HG03558 (cell line): Measurements from ENCODE around the gene MYCBP.
"Not testable (repeated sequence)": the region's sequence is repeated elsewhere in the genome, so short reads cannot be mapped to it uniquely, and the experiment has no call there.

Experiments
- ATAC-seq: cut with Tn5 transposase; IDR thresholded peaks from one replicate; pipeline ENCODE4 v1.9.1; 2021; ENCODE audit warnings: moderate number of reproducible peaks; ENCODE audit not compliant: unreplicated experiment; ENCODE audit errors: extremely low read depth

Gene MYCBP, protein sequence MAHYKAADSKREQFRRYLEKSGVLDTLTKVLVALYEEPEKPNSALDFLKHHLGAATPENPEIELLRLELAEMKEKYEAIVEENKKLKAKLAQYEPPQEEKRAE

DNA sequence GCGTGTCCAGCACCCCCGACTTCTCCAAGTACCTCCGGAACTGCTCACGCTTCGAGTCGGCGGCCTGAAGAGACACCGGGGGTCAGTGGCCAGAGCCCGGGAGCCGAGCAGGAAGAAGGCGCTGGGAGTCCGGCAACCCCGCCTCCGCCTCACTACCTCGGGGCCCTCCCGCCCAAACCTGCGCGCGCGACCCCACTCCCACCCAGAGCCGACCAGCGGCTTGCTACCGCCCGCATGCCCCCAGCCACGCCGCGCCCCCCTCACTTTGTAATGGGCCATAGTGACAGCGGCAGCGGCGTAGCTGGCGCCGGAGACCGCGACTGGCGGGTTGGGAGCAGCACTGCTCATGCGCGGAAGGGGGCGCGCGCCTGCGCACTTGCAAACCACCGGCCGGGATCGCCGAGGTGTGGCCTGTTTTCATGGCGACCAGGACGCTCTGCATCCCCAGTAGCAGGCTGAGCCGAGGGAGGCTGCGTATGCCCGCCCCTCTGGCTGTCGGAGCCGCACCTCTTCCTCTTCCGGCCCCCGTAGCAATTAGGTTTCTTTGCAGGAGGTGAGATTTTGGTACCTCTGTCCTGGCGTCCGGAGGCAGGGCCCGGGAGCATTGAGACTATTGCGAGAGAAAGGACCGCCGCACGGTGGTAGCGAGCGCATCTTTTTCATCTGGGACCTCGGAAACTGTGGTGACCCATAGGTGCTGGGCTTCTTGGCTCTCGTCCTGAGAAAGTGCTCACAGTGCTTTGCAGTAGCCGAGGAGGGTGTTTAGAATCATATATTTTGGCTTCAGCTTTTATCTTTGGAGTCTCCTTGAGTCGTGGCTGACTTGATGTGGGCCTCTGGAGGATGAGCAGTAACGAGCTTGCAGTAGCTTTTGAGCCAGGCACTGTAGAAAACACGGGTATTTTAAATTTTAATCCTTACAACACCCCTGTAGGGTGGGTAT lies at the start of gene MYCBP:
Gene MYCBP, minus strand, starts transcription at position 322 of the 943 bp plus-strand sequence. Its CDS starts 43 bp downstream, at position 279.
- peak; percentile 93 for ATAC-seq

GRCh38 chr1:38919130-38919529 lies 46.0 kb upstream of the MYCBP start:
- no peak for ATAC-seq

- no peak for ATAC-seq
These were observed 45.4 kb upstream of the MYCBP start for GRCh38 chr1:38918568-38918967.

GRCh38 chr1:38917772-38918171 lies 44.6 kb upstream of the MYCBP start:
- ATAC-seq, result no peak

DNA sequence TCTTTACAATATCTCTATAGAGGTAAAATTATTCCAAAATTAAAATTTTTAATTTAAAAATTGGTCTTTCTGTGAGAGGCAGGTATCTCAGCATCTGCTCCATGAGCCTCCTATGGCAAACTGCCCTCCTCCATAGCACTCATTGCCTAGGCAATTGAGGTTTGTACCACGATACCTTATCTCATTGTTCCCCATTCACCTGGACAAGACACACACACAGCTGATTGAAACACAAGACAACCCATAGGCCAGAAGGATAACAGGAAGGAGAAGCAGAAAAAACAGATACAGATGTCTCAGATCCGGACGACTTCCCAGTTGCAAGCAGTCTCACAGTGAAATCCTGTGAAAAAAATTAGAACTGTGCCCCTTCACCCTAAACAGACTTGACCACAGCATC lies 44.2 kb upstream of the MYCBP start:
- no peak for ATAC-seq

- no peak for ATAC-seq
These were observed 42.3 kb upstream of the MYCBP start for GRCh38 chr1:38915352-38915948.

GRCh38 chr1:38914908-38915307 lies 41.8 kb upstream of the MYCBP start:
- not testable (repeated sequence) for ATAC-seq

GRCh38 chr1:38908821-38909220 lies 35.7 kb upstream of the MYCBP start:
- no peak for ATAC-seq

DNA sequence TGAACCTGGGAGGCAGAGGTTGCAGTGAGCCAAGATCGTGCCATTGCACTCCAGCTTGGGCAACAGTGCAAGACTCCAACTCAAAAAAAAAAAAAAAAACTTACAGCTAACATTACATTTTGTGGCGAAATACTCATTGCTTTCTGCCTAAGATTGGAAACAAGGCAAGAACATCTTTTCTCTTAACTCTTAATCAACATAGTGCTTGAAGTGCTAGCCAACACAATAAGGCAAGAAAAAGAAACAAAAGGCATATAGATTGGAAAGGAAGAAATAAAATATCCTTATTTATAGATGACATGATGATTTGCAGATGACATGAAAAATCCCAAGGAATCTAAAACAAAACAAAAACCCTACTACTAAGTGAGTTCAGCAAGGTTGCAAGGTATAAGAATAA lies 32.8 kb upstream of the MYCBP start:
- ATAC-seq, result no peak

DNA sequence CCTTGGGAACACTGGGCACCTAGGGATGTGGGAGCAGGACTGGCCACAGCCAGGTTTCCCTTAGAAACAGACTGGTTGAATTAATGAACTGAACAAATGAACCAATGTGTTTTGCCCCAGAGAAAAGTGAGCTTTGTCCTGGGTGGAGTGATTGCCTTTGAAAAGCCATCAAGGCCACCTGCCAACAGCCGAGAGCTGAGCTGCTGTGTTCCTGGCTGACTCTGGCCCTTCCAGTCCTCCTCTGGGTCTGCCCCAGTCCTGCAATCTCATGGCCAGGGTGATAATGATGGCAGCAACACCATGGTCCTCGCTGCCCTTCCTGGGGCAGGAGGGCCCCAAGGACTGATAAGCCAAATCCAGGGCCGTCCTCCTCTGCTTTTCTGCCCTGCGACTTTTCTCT lies 26.4 kb upstream of the MYCBP start:
- no peak for ATAC-seq

DNA sequence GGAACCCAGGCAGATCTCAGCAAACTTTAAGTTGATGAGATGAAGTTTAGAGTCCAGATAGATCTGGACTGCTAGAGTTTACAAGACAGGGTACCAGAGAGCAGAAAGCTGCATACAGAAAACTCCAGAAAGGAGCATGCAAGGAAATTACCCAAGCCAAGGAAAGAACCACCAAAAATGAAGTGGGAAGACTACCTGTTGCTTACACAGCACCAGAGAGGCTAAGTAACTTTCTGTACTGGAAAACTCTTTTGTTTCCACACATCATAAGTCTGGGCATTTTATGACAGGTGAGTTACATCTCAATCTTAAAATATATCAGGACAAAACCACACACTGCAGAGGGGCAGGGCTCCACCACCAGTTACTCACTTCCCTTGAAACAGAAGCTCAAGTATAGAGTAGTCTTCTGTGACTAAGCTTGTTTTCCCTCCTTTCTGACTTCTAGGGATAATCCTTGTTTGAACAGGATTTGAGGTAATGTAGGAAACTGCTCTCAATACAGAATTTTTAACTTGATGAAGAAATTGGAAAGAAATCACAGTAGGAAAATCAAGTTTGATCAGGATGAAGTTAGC lies 25.6 kb upstream of the MYCBP start:
- no peak for ATAC-seq

- no peak for ATAC-seq
These were observed 23.0 kb upstream of the MYCBP start for GRCh38 chr1:38896169-38896568.

GRCh38 chr1:38892976-38893375 lies 19.8 kb upstream of the MYCBP start:
- ATAC-seq, result no peak

GRCh38 chr1:38891753-38892152 lies 18.6 kb upstream of the MYCBP start:
- no peak for ATAC-seq

DNA sequence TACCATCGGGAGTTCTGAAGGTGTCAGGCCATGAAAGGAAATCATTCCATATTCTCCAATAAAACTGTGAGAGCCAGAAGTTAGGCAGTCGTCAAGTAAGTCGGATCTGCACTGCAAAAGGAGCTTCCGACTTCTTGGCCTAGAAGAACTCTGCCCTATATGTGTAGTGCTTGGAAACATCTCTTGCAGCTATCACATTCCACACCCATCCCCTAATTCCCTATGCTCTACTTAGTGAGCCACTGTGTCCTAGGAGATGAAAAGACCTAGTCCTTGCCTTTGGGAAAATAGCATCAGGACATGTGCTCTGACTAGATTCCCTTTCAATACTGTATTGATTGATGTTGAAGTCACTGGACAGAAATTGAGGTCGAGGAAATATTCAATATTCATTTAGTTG lies 16.4 kb upstream of the MYCBP start:
- ATAC-seq, result no peak

DNA sequence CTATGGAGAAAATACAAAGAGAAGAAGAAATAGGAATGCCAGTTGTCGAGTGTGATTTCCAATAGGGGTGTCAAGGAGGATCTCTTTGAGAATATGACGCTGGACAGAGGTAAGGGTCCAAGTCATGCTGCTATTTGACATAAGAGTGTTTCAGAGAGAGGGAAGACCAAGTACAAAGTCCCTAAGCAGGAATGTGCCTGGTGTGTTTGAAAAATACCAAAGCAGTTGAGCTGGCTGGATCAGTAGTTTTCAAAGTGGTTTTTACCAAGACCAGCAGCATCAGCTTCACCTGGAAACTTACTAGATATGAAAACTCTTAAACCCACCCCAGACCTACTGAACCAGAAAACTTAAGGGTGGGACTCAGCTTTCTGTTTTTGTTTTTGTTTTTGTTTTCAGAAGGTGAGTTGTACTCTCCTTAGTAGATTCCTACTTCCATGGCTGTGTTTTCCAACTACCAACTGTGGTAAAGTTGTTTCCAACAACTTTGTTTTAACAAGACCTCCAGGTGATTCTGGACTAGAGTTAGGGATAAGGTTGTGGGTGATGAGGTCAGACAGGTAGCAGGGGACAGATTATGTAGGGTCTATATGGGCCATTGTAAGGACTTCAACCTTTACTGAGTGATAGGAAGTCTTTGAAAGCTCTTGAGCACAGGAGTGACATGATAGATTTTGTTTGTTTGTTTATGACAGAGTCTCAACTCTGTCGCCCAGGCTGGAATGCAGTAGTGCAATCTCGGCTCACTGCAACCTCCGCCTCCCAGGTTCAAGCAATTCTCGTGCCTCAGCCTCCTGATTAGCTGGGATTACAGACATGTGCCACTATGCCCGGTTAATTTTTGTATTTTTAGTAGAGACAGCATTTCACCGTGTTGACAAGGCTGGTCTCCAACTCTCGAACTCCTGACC lies 15.5 kb upstream of the MYCBP start:
- no peak for ATAC-seq

GRCh38 chr1:38885092-38885491 lies 11.9 kb upstream of the MYCBP start:
- ATAC-seq, result no peak

- no peak for ATAC-seq
These were observed 8.3 kb upstream of the MYCBP start, which contains the start of gene GJA9 for GRCh38 chr1:38881487-38881886. GJA9 (minus strand) TSS chr1:38881587; CDS start chr1:38876098, 5,489 bp downstream.

DNA sequence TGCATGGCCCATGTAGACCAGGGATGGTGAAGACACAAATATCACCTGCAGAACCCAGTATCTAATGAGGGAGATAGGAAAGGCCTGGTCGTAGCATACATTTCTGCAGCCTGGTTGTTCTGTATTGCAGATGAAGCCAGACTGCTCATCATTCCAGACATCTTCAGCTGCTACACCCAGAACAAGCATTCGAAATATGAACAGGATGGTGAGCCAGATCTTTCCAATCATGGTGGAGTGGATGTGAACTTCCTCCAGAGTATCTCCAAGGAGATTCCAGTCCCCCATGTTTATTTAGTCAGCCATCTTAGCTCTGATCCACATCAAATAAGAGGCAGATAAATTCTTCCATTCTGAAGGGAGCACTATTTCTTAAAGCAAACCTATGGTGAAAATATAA lies 2.7 kb upstream of the MYCBP start:
- ATAC-seq, result no peak
